Measurements from ENCODE around the gene HM13. TPM values are rescaled to one million over a fixed set of nuclear protein-coding genes. Genes with fewer than 3 reads are reported as not detected.

HM13 gene
- total RNA-seq, 2 donors from 2014 or later: 31.7 to 45.7 TPM

GRCh38 chr20:31568041-31568731 lies 53.9 kb downstream of the HM13 start:
- no peak for DNase-seq (ENCODE audit: low spot score)
- TF ChIP-seq, protein P1, sequence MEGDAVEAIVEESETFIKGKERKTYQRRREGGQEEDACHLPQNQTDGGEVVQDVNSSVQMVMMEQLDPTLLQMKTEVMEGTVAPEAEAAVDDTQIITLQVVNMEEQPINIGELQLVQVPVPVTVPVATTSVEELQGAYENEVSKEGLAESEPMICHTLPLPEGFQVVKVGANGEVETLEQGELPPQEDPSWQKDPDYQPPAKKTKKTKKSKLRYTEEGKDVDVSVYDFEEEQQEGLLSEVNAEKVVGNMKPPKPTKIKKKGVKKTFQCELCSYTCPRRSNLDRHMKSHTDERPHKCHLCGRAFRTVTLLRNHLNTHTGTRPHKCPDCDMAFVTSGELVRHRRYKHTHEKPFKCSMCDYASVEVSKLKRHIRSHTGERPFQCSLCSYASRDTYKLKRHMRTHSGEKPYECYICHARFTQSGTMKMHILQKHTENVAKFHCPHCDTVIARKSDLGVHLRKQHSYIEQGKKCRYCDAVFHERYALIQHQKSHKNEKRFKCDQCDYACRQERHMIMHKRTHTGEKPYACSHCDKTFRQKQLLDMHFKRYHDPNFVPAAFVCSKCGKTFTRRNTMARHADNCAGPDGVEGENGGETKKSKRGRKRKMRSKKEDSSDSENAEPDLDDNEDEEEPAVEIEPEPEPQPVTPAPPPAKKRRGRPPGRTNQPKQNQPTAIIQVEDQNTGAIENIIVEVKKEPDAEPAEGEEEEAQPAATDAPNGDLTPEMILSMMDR (IDR thresholded peaks at IDR 0.05): no peak
- Histone ChIP-seq H3K36me3 (peaks cover 36% of the 10 kb centered on the region), H3K4me3 (no peak overlapping the region), H3K9me3 (no peaks in the 10 kb centered on the region), H3K4me1 (peaks cover 0 to 47% of the 10 kb centered on the region in 2 donors), H3K27me3 (no peaks in the 10 kb centered on the region), H3K27ac (peak overlapping the region; percentile 33 to 89)

DNA sequence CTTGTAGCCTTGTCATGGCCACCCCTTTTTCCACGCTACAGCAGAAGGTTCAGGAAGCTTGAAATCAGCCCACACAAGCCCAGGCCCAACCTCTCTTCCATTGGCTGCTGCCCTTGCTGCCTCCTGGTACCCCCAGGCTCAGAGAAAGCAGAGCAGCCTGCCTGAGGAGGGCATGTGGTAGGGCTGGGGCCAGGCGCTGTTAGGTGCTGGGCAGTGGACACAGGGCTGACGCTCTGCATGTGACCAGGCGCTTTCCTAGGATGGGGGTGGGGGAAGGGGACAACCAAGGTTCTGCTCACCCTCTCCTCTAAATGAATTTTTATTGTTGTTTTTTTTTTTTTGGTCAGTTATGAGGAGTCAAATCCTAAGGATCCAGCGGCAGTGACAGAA lies 54.5 kb downstream of the HM13 start:
- DNase-seq (ENCODE audit: low spot score): no peak
- Histone ChIP-seq H3K36me3 (peaks cover 31% of the 10 kb centered on the region), H3K4me1 (peaks cover 0 to 48% of the 10 kb centered on the region in 2 donors), H3K27me3 (no peaks in the 10 kb centered on the region), H3K9me3 (no peaks in the 10 kb centered on the region), H3K4me3 (no peak overlapping the region), H3K27ac (peak overlapping the region; percentile 33 to 89)
- TF ChIP-seq, protein P1 (IDR thresholded peaks at IDR 0.05): no peak

DNA sequence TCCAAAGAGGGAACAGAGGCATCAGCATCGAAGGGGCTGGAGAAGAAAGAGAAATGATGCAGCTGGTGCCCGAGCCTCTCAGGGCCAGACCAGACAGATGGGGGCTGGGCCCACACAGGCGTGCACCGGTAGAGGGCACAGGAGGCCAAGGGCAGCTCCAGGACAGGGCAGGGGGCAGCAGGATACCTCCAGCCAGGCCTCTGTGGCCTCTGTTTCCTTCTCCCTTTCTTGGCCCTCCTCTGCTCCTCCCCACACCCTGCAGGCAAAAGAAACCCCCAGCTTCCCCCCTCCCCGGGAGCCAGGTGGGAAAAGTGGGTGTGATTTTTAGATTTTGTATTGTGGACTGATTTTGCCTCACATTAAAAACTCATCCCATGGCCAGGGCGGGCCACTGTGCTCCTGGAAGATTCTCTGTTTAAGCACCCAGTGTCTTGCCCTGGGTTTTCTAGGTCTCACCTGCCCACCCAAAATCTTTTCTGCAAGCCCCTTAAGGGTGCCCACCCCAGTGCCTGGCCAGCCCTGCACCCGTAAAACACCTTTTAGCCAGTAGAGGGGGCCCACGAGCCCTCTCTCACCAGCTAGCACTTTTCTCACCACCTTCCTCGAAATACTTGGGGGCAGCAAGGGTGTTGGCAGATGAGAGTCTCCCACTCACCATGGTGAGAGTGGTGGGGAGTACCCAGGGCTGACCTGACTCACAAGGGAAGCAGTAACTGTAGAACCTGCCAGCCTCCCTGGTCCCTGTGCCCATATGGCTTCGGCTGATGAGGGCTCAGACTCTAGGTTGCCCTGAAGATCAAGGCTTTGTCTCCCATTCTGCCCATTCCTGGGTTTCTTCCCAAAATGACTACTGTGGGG lies 55.1 kb downstream of the HM13 start:
- TF ChIP-seq, protein P1 (IDR thresholded peaks at IDR 0.05): peak; percentile 64 to 89
- no peaks in the 10 kb centered on the region for H3K9me3 ChIP-seq
- H3K36me3 ChIP-seq: peaks cover 24% of the 10 kb centered on the region
- no peaks in the 10 kb centered on the region for H3K27me3 ChIP-seq
- no peak for DNase-seq (ENCODE audit: low spot score)
- peak overlapping the region; percentile 89 to 94 for H3K27ac ChIP-seq
- H3K4me1 ChIP-seq: peaks cover 0 to 54% of the 10 kb centered on the region in 2 donors
- H3K4me3 ChIP-seq: no peak overlapping the region

- Histone ChIP-seq H3K9me3 (no peaks in the 10 kb centered on the region), H3K4me3 (no peak overlapping the region), H3K27ac (peak overlapping the region; percentile 89 to 94), H3K4me1 (peaks cover 0 to 54% of the 10 kb centered on the region in 2 donors), H3K36me3 (peaks cover 18% of the 10 kb centered on the region), H3K27me3 (no peaks in the 10 kb centered on the region)
- no peak for DNase-seq (ENCODE audit: low spot score)
- TF ChIP-seq, protein P1 (IDR thresholded peaks at IDR 0.05): no peak
Measured at GRCh38 chr20:31570021-31570463, 55.8 kb downstream of the HM13 start.

GRCh38 chr20:31570735-31571617 lies 56.7 kb downstream of the HM13 start:
- peak overlapping the region; percentile 89 to 94 for H3K27ac ChIP-seq
- DNase-seq (ENCODE audit: low spot score): no peak
- H3K27me3 ChIP-seq: no peaks in the 10 kb centered on the region
- peaks cover 0 to 54% of the 10 kb centered on the region in 2 donors for H3K4me1 ChIP-seq
- H3K9me3 ChIP-seq: no peaks in the 10 kb centered on the region
- H3K4me3 ChIP-seq: no peak overlapping the region
- TF ChIP-seq, protein P1 (IDR thresholded peaks at IDR 0.05): no peak
- H3K36me3 ChIP-seq: peaks cover 11% of the 10 kb centered on the region
